IMR-90 (cell line): ENCODE measurements around the gene NOG. TPM values are rescaled to one million over a fixed set of nuclear protein-coding genes. Genes with fewer than 3 reads are reported as not detected.
A peak's percentile ranks its signal among the peaks of the same experiment; 100 is the strongest.

Experiments
- ATAC-seq: fragments of 200-7000 bp; cut with Tn5 transposase; 2 replicates; pipeline ENCODE4 v1.9.1; 2020; ENCODE audit warnings: low read depth, mild to moderate bottlenecking, moderate library complexity
- BruUV-seq: library from RNA; stranded (reverse); fragments of 400-500 nt; replicated peaks from 2 replicates; lab custom pipeline; 2021; lab: Mats Ljungman, UMichigan
- CTCF ChIA-PET: fragments of 300-600 bp; formaldehyde crosslinking; extraction: SDS; loops from one replicate; lab custom pipeline; 2021; ENCODE audit warnings: antibody characterized with exemption; lab: Yijun Ruan, JAX
- POLR2A ChIA-PET: fragments of 300-600 bp; sonication (Branson Sonifier 250); formaldehyde crosslinking; loops from one replicate; lab custom pipeline; 2022; ENCODE audit warnings: antibody characterized with exemption; ENCODE audit not compliant: unreplicated experiment; lab: Charles Lee
- DNase-seq: peaks from one replicate; pipeline ENCODE4 v3.0.0; 2013
- H2AFZ ChIP-seq: replicated peaks from 2 replicates; pipeline ENCODE3; 2013; ENCODE audit warnings: low read length, mild to moderate bottlenecking; ENCODE audit not compliant: poor library complexity
- H2AK5ac ChIP-seq: 2 replicates; pipeline ENCODE4 v1.6.1; 2013; ENCODE audit warnings: low read depth, low read length, inconsistent platforms
- H2AK9ac ChIP-seq: replicated peaks from 2 replicates; pipeline ENCODE3; 2013; ENCODE audit warnings: mild to moderate bottlenecking, low read depth, low read length, moderate library complexity; ENCODE audit not compliant: poor library complexity
- H2BK120ac ChIP-seq: 2 replicates; pipeline ENCODE4 v1.6.1; 2013; ENCODE audit warnings: low read depth, low read length, inconsistent platforms
- H2BK15ac ChIP-seq: 3 replicates; pipeline ENCODE4 v1.6.1; 2013; ENCODE audit warnings: low read depth, low read length, inconsistent platforms
- H2BK20ac ChIP-seq: 2 replicates; pipeline ENCODE4 v1.6.1; 2013; ENCODE audit warnings: low read depth, mild to moderate bottlenecking, inconsistent platforms, low read length, moderate library complexity
- H2BK5ac ChIP-seq: 2 replicates; pipeline ENCODE4 v1.6.1; 2013; ENCODE audit warnings: mild to moderate bottlenecking, low read depth, low read length, inconsistent platforms; ENCODE audit not compliant: poor library complexity, severe bottlenecking
- H3K14ac ChIP-seq: replicated peaks from 2 replicates; pipeline ENCODE4 v1.6.1; 2013; ENCODE audit warnings: low read depth, low read length, inconsistent platforms
- H3K18ac ChIP-seq: 2 replicates; pipeline ENCODE4 v1.6.1; 2013; ENCODE audit warnings: low read depth, low read length, control low read depth
- H3K23ac ChIP-seq: 2 replicates; pipeline ENCODE4 v1.6.1; 2013; ENCODE audit warnings: low read depth, low read length, inconsistent platforms
- H3K27ac ChIP-seq: 2 replicates; pipeline ENCODE4 v1.5.1; 2013; ENCODE audit warnings: mild to moderate bottlenecking, control low read depth, low read length; ENCODE audit not compliant: insufficient read depth
- H3K27me3 ChIP-seq: 2 replicates; pipeline ENCODE4 v1.6.1; 2013; ENCODE audit warnings: low read length; ENCODE audit not compliant: control insufficient read depth, insufficient read depth
- H3K36me3 ChIP-seq: 2 replicates; pipeline ENCODE4 v1.6.1; 2013; ENCODE audit warnings: low read length, mixed read lengths; ENCODE audit not compliant: control insufficient read depth, insufficient read depth
- H3K4ac ChIP-seq: 2 replicates; pipeline ENCODE4 v1.6.1; 2013; ENCODE audit warnings: low read depth, low read length, inconsistent platforms
- H3K4me1 ChIP-seq: 2 replicates; pipeline ENCODE4 v1.6.1; 2013; ENCODE audit warnings: low read length, mixed read lengths; ENCODE audit not compliant: control insufficient read depth, insufficient read depth
- H3K4me2 ChIP-seq: 2 replicates; pipeline ENCODE4 v1.6.1; 2013; ENCODE audit warnings: low read depth, mild to moderate bottlenecking, control low read depth, low read length, moderate library complexity
- H3K4me3 ChIP-seq: 2 replicates; pipeline ENCODE4 v1.5.1; 2013; ENCODE audit warnings: low read depth, mild to moderate bottlenecking, control low read depth, low read length, moderate library complexity; ENCODE audit not compliant: insufficient read depth
- H3K56ac ChIP-seq: 2 replicates; pipeline ENCODE4 v1.6.1; 2013; ENCODE audit warnings: low read length, inconsistent platforms; ENCODE audit not compliant: insufficient read depth; ENCODE audit errors: extremely low read depth
- H3K79me1 ChIP-seq, 2 experiments: 2 replicates each; pipeline ENCODE4 v1.6.1; 2013; ENCODE audit warnings: low read length in 2 of 2, inconsistent platforms in 1 of 2, low read depth in 1 of 2
- H3K9ac ChIP-seq: 2 replicates; pipeline ENCODE4 v1.6.1; 2013; ENCODE audit warnings: low read depth, low read length, control low read depth
- H3K9me1 ChIP-seq: 2 replicates; pipeline ENCODE4 v1.6.1; 2013; ENCODE audit warnings: low read length, inconsistent platforms; ENCODE audit not compliant: insufficient read depth
- H3K9me3 ChIP-seq: 2 replicates; pipeline ENCODE4 v1.6.1; 2013; ENCODE audit warnings: low read length; ENCODE audit not compliant: control insufficient read depth, insufficient read depth
- H4K20me1 ChIP-seq: 2 replicates; pipeline ENCODE4 v1.6.1; 2013; ENCODE audit warnings: low read length, inconsistent platforms; ENCODE audit not compliant: insufficient read depth
- H4K5ac ChIP-seq: 2 replicates; pipeline ENCODE4 v1.6.1; 2013; ENCODE audit warnings: mild to moderate bottlenecking, low read depth, low read length, control low read depth
- H4K8ac ChIP-seq, 2 experiments: 2 replicates each; pipeline ENCODE4 v1.6.1; 2013; ENCODE audit warnings: low read depth in 2 of 2, low read length in 2 of 2, control low read depth in 1 of 2, inconsistent platforms in 1 of 2
- H4K91ac ChIP-seq: 2 replicates; pipeline ENCODE4 v1.6.1; 2013; ENCODE audit warnings: low read depth, low read length, inconsistent platforms; ENCODE audit not compliant: insufficient read depth
- BHLHE40 ChIP-seq: fragments of 150-350 bp; IDR thresholded peaks from 2 replicates; pipeline ENCODE4 v1.6.1; 2016; ENCODE audit warnings: mild to moderate bottlenecking, low read depth, low read length
- RAD21 ChIP-seq: IDR thresholded peaks from 2 replicates; pipeline ENCODE4 v1.6.1; 2012; ENCODE audit warnings: low read length, improper control_type of control experiment
- WGBS, 2 experiments: methylation state at CpG; one replicate each; pipeline versions ENCODE4 v1.1.5 to v1.1.7; 2013; ENCODE audit warnings: missing lambda C conversion rate in 2 of 2; ENCODE audit not compliant: insufficient read length in 1 of 2; ENCODE audit errors: extremely low coverage in 2 of 2; 5-methylcytosine and 5-hydroxymethylcytosine counted together
- dilution Hi-C: fragments of 300-500 bp; cut with HindIII; formaldehyde crosslinking; loops from one replicate; pipeline ENCODE4 v1.14.3; 2018; ENCODE audit warnings: low sequenced_read_pairs; ENCODE audit not compliant: unreplicated experiment
- in situ Hi-C: fragments of 300-500 bp; cut with MboI; formaldehyde crosslinking; loops from 3 replicates; pipeline ENCODE4 v1.14.3; 2019; ENCODE audit warnings: low sequenced_read_pairs, inconsistent platforms, mixed read lengths
- intact Hi-C: fragments of 100-400 bp; cut with micrococcal nuclease; formaldehyde crosslinking; loops from 2 replicates; pipeline ENCODE4 v1.10.0; 2022
- polyA plus RNA-seq, 3 experiments: library from polyadenylated mRNA; depleted of rRNA; stranded (reverse); fragments of >200 nt; gene quantifications; 2 replicates each; pipeline ENCODE4 v1.2.3, GENCODE V29; 2012; ENCODE audit warnings: low replicate concordance in 1 of 3
- total RNA-seq: library from RNA; depleted of rRNA; stranded (reverse); fragments of >200 nt; gene quantifications from 2 replicates; pipeline ENCODE4 v1.2.3, GENCODE V29; 2012

Gene NOG
- total and polyA plus RNA-seq, 2 of the 4 experiments (the other 2 are of a cell fraction), result 11.7 to 13.1 TPM

DNA sequence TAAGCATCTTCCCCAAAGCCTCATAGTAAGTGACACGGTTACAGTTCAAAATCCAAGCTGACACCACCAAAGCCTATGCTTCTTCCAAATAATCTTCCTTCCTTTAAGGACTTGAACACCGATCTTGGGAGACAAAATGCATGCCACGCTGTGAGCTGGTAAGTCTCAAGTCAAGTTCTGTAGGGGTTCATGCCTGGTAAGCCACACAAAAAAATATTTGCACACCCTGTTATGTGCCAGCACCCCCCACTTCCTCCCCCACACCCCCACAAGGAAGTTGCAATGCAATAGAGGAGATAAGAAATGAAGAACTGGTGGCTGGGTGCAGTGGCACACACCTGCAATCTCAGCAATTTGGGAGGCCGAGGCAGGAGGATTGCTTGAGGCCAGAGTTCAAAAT is 5.6 kb downstream of the NOG start:
- Histone ChIP-seq H3K4me1 (peaks cover 13% of the 10 kb centered on the region), H3K4me3 (no peak overlapping the region), H3K9me3 (no peaks in the 10 kb centered on the region), H4K20me1 (no peaks in the 10 kb centered on the region), H2BK120ac (no peak overlapping the region), H2AK5ac (0 out of 2 replicates have a peak overlapping the region, but pooled peaks have one; percentile 28), H3K36me3 (no peaks in the 10 kb centered on the region), H3K14ac (no peak overlapping the region), H3K56ac (no peak overlapping the region), H4K8ac (no peak overlapping the region), H3K4ac (no peak overlapping the region), H3K23ac (no peak overlapping the region), H3K27me3 (peaks cover 8% of the 10 kb centered on the region), H2BK5ac (no peak overlapping the region), H3K79me1 (0 out of 4 replicates have a peak, but pooled peaks cover 0 to 6% of the 10 kb centered on the region in 2 experiments), H2AFZ (no peak overlapping the region), H3K4me2 (no peak overlapping the region), H2BK20ac (0 out of 2 replicates have a peak overlapping the region, but pooled peaks have one; percentile 27), H2BK15ac (no peak overlapping the region), H4K91ac (no peak overlapping the region; the same call in 1 of the 2 replicates), H3K9ac (no peak overlapping the region), H3K18ac (no peak overlapping the region), H4K5ac (no peak overlapping the region), H3K9me1 (0 out of 2 replicates have a peak, but pooled peaks cover 3% of the 10 kb centered on the region), H3K27ac (no peak overlapping the region), H2AK9ac (no peak overlapping the region)
- dilution Hi-C loops, result no loop called here
- BruUV-seq, result no TSS peak
- intact Hi-C loops, result loop anchor here (10.0 kb wide), 1 partner anchor 754 kb away; no protein-coding TSS in a partner anchor
- TF ChIP-seq BHLHE40, result no peak
- no peak for TF ChIP-seq RAD21
- ChIA-PET CTCF (interaction anchor here (1.0 to 1.5 kb wide), 3 partner anchors 25 to 55 kb away, joined by 3 to 5 read pairs (median 3); no protein-coding TSS in a partner anchor), POLR2A (no interaction called here)
- ATAC-seq, result no peak
- WGBS, 2 experiments, result 80% methylated on average over 1 of the region's 4 CpGs; no CpG with 5 or more reads in 1 of the 2 experiments
- in situ Hi-C loops, result loop anchor here (10.0 to 25.0 kb wide), 2 partner anchors 176 to 338 kb away; no protein-coding TSS in a partner anchor
- DNase-seq, result no peak
